Retinal pigment epithelial cell (primary cell): Measurements from ENCODE around the gene ARPC5L.

Experiments used
- DNase-seq: peaks from one replicate; pipeline ENCODE4 v3.0.0-alpha.2; 2010; ENCODE audit warnings: low read depth
- H3K4me3 ChIP-seq: 2 replicates; pipeline ENCODE4 v1.5.1; 2011; ENCODE audit warnings: mild to moderate bottlenecking, low read length, control low read depth, moderate library complexity
- TF ChIP-seq, protein P1 (sequence below): conservative IDR thresholded peaks from 2 replicates; pipeline ENCODE4 v1.5.1; 2011; ENCODE audit warnings: low read depth, low read length, control low read depth, inconsistent platforms

ARPC5L gene

DNA sequence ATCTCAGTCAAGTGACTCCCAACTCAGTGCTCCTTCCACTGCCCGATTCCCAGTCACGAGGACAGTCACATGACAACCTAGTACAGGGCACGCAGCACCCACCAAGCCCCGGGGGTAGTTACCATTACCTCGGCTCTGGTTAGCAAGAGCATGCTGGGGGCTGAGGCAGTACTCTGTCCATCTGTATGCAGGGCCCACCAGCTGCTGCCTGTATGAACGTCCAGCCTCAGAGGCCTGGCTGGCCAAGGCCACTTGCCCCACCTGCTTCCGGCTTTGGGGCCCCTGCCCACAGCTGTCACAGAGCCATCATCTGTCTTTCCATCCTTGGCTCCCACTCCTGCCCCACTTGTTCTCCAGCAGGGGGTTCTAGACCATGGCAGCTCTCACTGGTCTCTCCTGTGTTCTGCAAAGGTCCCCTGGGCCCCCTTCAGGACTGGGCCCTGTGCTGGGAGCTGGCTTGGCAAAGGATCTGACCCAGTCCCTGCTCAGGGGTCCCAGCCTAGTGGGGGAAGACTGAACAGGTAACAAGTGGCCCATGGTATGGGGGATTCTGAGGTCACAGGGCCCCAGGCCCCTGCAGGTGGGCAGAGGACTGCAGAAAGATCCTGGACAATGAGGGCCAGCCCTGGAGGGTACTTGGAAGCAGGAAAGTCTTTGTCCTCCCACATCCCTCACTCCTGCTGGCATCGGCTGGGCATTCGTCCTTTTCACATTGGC, 3.4 kb upstream of the ARPC5L start:
- DNase-seq: no peak
- H3K4me3 ChIP-seq: no peak overlapping the region
- TF ChIP-seq, protein P1, sequence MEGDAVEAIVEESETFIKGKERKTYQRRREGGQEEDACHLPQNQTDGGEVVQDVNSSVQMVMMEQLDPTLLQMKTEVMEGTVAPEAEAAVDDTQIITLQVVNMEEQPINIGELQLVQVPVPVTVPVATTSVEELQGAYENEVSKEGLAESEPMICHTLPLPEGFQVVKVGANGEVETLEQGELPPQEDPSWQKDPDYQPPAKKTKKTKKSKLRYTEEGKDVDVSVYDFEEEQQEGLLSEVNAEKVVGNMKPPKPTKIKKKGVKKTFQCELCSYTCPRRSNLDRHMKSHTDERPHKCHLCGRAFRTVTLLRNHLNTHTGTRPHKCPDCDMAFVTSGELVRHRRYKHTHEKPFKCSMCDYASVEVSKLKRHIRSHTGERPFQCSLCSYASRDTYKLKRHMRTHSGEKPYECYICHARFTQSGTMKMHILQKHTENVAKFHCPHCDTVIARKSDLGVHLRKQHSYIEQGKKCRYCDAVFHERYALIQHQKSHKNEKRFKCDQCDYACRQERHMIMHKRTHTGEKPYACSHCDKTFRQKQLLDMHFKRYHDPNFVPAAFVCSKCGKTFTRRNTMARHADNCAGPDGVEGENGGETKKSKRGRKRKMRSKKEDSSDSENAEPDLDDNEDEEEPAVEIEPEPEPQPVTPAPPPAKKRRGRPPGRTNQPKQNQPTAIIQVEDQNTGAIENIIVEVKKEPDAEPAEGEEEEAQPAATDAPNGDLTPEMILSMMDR: peak; percentile 7

DNA sequence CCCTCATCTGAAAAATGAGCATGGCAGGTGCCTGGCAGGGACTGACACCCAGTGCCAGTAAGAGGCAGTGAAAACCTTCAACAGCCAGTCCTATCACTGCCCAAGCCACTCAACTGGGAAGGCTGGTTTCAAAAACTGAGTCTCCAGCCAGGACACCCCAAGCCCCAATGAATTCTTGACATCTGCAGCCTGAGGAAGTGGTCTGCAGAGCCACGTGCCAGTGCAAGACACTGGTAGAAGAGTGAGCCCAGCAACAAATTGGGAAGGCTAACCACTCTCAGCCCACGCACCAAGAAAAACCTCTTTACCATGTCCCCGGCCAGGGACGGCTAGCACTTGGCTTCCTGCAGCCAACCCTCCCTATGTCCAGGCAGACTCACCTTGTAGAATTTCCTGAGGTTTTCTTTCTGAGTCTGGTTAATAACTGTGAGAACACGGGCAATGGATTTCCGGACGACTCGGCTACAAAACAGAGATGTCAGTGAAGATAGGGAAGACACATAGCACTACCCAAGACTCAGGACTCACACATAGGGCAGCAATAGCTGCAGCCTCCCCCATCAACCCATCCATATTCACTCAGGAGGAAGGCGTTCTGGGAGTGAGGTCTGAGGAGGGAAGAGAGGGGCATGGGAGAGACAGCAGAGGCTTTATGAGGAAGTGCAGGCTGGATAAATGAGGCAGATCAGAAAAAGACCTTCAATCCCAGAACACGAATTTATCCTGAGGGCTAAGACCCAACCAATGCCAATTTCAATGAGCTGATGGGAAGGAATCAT, 1.9 kb upstream of the ARPC5L start:
- no peak for DNase-seq
- H3K4me3 ChIP-seq: peak overlapping the region; percentile 75
- TF ChIP-seq, protein P1: no peak

DNA sequence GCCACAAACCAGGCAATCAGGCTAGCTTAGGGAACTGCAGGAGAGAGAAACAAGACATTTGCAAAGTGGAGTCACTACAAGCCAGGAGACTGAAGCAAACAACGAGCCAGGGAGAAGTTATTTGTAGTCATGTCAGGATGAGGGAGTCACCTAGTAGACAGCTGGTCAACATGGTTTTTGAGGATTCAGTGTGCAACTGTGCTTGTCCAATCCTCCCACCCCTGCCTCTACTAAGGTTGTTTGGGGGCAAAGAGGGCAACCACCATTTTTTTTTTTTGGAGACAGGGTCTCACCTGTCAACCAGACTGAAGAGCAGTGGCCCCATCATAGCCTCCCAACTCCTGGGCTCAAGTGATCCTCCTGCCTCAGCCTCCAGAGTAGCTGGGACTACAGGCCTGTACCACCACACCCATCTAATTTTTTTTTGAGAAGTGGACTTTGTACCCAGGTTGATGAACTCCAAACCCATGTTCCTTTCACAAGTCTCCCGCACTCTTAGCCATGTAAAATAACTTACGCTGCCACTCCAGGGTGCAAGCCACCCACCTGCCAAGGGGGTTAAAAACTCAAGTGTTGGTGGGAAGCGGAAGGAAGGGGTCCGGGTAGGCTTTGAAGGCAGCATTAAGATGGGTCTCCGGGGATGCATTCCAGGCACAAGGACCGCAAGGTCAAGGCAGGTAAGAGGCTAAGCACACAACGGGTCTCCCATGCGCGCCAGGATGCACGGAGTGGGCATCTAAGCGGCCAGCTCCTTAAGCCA, 1.2 kb upstream of the ARPC5L start:
- no peak for DNase-seq
- H3K4me3 ChIP-seq: peak overlapping the region; percentile 75
- TF ChIP-seq, protein P1: no peak

DNA sequence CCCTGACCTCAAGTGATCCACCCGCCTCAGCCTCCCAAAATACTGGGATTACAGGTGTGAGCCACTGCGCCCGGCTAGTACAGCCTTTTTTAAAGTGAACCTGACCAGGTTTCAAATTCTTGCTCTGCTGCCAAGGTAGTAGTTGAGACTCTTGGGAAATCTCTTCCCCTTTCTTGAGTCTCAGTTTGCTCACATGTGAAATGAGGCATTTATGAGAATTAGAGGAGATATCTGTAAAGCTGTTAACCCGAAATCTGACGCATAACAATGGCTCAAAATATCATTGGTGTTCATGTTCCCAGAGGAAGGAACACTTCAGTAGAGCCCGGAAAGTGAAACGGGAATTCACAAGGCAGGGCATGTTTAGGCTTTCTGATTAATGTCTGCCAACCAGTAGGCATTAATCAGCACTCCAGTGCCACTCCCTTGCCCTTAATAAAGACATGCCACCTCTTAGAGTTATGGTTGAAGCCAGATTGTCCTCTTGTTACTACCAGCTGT, 1.5 kb downstream of the ARPC5L start:
- TF ChIP-seq, protein P1: no peak
- DNase-seq: no peak
- H3K4me3 ChIP-seq: no peak overlapping the region

DNA sequence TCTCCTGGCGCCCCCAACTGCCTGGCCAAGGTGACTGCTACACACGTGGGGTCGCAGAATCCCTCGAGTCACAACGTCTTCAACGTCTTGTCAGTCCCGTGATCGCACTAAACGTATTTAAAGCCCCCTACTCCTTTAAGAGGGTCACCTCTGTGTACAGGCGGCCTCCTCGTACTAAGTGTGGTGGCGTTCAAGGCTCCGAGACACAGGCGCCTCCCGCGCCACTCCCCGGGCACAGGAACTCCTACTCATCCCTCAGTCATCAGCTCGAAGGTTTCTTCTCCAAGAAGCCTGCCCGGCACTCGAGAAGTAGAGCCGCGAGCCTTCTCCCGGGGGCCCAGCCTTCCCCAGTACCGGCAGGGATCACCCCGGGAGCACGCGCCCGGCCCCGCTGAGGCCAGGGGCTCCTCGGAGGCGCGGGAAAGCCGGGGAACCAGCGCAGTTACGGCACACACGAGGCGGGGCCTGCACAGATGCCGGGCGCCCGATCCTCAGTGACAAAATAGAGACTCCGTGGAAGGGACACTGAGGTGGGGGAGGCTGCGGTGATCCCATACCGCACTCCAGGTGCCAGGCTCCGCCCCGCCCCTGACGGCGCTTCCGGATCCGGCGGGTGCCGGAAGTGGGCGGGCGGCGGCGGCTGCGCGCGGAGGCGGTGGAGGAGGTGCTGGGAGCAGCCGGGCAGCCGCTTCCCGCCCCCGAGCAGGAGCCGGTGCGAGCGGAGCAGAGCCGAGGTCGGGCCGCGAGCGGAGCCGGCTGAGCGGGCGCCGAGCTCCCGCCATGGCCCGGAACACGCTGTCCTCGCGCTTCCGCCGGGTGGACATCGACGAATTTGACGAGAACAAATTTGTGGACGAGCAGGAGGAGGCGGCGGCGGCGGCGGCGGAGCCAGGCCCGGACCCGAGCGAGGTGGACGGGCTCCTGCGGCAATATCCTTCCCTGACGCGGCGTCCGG, 6.9 kb downstream of the ARPC5L start:
- peak; percentile 39 for DNase-seq

DNA sequence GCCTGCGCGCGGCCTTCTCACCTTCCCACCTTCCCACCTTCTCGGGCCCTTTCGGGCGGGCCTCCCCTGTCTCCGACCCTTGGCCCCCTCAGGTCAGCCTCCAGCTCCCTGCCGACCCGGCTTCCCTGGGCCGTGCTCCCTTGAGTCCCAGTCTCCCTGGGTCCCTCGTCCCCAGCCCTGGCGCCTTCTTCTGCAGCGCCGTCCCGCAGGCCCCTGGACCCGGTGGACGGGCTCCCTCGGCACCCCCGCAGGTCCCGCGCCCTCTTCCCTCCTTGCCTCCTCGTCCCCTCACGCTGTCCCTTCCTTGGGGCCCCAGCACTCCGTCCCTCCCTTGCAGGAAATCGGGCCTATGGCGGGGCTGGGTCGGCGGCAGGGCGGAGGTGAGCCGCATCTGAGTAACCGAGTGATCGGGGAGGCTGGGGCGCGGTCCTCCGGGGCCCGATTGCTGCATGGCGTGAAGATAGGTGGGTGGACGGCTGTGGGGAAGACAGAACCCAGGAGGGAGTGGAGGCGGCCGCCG, 7.6 kb downstream of the ARPC5L start:
- DNase-seq: no peak
- TF ChIP-seq, protein P1: no peak

More for the DNA sequence above, 6.9 kb downstream of the ARPC5L start:
- peak overlapping the region; percentile 89 for H3K4me3 ChIP-seq
- TF ChIP-seq, protein P1: peak; percentile 35

More for the DNA sequence above, 7.6 kb downstream of the ARPC5L start:
- peak overlapping the region; percentile 89 for H3K4me3 ChIP-seq
